Measurements from ENCODE around the gene WSCD1.

The WSCD1 gene

DNA sequence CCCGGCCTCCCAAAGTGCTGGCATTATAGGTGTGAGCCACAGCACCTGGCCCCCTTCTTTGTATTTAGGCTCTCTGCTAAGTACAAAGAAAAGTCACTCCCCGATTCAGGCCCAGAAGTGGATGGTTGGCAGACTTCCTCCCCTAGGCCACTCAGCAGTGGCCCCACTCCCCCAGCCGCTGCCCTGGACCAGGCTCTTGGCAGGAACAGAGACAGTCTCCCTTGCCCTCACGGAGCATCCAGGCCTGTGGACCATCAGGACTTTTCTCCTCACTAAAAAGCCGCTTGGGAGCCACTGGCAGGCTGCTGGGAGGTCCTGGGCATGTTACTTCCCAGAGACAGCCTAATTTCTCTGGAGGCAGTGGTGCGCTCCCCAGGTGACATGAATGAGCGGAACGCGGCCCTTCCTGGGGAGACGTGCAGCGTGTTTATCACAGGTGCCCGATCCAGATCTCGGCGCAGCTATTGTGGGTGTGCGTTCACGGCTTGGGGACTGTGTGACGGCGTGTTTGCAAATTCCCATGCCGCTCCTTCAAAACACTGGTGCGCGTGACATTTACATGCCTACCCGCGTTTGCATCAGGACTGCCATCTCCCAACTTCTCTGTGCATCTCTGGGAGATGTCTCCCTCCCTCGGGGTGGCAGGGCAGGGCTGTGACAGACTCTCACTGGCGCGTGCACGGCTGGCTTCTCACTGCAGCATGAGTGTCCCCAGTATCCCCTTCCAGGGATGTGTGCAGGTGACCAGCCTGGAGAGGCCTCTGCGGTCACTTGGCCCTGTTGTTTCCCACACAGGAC, 16.6 kb downstream of the WSCD1 start:
- no peak for DNase-seq (ENCODE audit: low read depth)

DNA sequence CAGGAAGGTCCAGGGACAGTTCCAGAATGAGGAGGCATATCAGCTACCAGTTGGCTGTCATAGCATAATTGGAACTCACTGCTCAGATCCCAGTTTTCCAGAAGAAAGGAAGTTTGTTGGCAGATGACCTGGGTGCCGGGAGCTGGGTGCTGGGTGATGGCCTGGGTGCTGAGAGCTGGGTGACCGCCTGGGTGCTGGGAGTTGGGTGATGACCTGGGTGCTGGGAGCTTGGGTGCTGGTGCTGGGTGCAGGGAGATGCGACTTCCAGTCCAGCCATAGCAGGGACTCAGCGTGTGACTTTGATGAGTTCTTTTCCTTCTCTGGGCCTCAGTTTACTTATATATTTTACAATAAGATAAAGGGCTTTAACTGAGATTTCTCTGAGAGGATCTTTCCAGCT, 18.0 kb downstream of the WSCD1 start:
- DNase-seq (ENCODE audit: low read depth), result no peak

DNA sequence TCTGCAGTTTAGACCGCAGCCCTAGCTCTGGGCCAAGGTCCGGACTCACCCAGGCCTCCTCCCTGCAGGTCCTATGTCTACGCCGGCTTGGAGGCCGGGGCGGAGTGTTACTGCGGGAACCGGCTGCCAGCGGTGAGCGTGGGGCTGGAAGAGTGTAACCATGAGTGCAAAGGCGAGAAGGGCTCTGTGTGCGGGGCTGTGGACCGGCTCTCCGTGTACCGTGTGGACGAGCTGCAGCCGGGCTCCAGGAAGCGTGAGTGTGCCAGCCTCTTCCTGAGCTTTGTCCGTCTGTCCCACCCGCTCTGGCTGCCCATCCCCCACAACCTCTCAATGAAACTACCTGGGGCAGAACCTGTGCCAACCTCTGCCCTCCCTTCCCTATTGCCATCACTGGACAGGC, 20.1 kb downstream of the WSCD1 start:
- no peak for DNase-seq (ENCODE audit: low read depth)

DNA sequence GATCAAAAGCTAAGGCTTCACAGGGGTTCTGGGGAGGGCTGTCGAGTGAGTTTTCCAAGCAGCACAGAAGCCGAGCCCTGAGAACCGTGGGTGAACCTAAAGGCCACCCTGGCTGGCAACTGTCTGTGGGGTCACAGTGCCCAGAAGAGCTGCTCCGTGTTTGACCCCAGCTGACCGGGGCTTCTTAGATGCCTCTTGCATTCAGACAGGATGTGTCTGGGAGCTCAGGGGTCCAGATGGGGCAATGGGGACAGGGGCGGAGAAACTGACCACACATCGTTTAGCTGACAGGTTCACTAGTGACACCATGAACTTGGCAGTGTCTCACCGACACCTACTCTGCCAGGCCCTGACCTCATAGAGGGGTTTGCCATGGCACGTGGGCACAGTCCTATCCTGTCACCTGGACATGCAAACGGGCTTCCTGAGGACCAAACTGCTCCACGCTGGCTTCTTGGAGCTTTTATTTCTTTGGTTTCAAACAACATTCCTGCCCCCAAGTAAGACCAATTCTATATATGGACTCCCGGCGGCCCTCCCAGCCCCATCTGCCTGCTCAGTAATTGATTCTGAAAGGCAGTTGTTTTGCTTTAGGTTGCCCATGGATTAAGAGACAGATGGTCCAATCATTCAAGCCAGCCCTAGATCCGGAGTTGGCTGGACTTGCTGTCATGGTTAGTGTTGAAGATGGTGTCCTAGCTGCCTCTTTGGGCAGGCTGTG, 22.2 kb downstream of the WSCD1 start:
- DNase-seq (ENCODE audit: low read depth), result no peak

DNA sequence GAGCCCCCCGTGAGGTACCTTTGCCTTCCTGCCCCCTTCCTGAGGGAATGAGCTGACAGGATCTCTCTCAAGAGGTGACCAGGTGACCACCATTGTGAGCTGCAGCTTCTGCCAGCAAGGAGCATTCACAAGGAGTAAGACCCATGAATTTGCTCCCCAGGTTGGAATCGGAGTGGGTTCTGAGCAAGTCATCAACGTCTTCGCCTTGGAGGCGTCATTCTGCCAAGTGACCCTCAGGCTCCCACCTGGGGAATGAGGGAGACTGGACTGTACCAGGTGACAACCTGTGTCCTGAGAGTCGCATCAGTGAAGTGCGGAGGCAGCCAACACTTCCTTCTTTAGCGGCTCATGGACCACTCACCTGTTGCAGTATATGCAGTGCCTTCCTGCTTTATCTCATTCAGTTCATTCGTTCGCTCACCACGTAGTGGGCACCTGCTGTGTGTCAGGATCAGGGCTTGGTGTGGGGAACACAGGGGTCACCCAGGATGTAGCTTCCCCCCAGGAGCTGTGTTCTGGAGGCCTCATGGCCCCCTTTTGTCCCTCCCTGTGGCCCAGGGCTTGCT, 22.8 kb downstream of the WSCD1 start:
- DNase-seq (ENCODE audit: low read depth), result no peak

DNA sequence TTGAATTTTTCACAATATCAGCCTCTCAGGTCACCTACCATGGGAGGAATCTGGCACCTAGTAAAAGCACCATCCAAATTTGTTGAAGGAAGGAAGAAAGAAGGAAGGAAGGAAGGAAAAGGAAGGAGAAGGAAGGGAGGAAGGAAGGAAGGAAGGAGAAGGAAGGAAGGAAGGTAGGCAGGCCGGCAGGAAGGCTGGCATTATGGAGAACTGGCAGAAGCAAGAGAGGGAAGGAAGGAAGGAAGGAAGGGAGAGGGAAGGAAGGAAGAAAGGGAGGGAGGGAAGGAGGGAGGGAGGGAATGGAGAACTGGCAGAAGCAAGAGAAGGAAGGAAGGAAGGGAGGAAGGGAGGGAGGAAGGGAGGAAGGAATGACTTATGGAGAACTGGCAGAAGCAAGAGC, 24.3 kb downstream of the WSCD1 start:
- DNase-seq (ENCODE audit: low read depth), result no peak

DNA sequence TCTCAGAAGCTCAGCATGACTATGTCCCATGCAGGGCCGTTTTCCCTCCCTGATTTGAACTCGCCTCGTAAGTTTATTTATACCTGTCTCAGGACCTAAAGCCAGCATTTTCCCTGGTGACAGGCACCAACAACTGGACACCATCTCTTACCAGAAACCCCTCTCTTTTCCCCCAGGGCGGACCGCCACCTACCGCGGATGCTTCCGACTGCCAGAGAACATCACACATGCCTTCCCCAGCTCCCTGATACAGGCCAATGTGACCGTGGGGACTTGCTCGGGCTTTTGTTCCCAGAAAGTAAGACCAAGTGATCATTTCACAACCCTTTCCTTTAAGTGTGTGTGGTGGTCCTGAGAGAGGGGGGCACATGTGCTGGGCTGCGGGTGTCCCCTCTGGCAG, 24.7 kb downstream of the WSCD1 start:
- DNase-seq (ENCODE audit: low read depth), result no peak

DNA sequence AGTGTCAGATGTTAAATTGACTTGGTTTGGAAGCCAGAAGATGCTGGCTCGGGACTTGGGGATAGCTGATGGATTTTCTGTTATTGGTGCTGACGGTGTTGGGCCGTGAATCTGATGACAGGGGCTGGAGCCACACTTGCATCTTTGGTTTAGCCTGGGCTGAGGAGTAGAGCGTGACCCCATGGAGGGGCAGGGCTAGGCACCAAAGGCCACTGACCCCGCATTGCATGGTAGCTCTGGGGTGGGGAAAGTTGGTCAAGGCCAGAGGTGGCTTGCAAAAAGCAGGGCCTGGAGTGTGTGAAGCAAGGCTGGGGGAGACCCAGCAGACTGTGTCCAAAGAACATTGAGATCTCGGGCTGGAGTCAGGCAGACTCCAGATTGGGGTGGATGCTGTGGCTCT, 25.3 kb downstream of the WSCD1 start:
- no peak for DNase-seq (ENCODE audit: low read depth)

DNA sequence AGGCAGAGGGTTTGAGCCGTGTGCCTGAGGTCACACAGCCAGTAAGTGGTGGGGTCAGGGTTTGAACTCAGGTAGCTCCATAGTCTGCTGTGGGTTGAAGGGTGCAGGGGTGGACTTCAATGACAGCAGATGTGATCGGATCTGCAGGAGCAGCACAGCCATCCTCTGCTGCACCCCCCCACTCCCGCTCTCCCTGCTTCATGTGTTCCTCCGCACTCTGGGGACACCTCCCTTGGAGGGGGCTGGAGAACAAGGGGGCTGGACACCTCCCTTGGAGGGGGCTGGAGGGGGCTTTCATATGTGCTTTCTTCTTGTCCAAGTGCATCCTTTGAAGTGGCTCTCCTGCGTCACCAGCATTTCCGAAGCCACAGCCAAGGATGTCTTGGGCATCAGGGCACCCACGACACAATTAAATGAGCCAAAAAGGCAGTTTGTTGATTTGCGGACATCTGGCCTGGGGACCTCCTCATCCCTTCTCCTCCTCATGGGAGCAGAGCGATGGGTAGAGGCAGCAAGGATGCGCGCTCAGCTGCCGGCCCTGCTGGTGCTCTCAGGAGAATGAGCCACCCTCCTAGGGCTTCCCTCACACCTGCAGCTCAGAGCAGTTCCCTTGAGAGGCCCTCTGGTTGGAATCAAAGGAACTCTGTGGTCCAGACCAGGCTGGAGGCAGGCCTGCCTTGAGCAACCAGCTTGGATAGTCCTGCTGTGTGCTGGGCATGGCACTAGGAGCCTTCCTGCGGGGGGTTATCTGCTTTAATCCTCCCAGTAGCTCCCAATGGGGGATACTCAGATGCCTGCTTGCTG, 26.2 kb downstream of the WSCD1 start:
- DNase-seq (ENCODE audit: low read depth), result no peak

DNA sequence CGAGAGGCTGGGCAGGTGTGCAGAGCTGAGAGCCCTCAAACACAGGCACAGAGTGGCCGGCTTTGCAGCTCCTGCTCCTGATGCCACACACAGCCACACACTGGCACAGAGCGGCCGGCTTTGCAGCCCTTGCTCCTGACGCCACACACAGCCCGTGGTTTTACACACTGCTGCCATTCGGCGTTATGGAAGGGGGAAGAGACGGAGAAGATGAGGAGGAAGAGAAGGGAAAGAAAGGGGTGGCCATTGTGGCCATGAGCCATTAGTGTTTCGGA, 26.8 kb downstream of the WSCD1 start:
- DNase-seq (ENCODE audit: low read depth), result no peak

DNA sequence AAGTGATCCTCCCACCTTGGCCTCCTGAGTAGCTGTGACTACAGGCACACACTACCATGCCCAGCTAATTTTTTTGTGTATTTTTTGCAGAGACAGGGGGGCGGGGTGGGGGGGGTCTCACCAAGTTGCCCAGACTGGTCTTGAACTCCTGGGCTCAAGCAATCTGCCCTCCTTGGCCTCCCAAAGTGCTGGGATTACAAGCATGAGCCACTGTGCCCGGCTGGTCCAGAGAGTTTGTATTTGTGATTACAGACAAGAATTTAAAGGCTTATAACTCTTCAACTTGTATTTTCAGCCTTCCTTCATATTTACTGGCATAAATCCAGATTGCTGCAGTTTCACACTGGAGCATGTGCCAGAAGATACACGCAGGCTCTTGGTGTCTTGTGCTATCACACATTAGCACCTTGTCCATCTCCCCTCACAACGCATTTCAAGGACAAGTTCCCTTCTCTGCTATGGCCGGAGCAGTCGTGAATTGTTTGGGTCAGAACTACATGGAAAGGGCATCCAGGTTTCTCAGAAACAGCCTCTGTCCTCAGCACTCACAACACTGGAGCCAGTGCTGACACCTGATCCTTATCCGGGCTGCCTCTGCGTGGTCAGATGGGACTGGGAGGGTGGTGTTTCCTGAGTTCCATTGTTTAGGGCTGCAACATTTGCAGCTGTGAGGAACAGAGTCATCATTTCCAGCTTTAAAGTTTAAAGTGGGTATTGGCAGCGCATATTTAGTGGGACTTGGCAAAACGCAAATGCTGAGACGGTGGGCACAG, 28.1 kb downstream of the WSCD1 start:
- DNase-seq (ENCODE audit: low read depth), result no peak

DNA sequence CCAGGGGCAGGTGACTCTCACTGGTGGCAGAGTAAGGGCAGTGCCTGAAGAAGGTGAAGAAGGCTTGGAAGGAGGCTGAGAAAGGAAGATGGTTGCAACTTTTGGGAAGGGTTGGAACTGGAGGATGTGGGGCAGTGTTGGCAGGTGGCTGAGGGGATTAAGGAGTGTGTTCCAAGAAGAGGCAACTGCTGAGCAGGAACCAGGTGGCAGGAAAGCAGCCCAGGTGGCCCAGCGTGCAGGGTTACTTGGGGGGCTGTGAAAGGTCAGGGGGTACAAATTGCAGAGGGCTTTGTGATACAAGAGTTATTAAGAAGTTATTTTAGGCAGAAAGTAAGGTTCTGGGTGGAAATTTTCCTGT, 28.6 kb downstream of the WSCD1 start:
- DNase-seq (ENCODE audit: low read depth), result no peak

DNA sequence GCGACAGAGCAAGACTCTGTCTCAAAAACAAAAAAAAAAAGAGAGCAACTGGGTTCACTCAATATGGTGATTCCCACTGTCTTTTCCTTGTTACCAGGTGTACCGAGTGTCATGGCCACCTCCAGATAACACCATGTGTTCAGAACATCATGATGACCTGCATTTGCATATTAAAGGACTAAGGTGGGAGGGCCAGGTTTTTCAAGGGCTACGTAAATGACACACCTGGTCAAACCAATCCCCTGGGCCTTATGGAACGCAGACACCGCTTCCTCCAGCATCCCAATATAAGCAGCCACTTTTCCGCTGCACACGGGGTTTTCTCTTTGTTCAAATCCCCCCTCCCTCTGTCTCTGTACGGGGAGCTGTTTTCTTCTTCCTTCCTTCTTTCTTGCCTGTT, 29.3 kb downstream of the WSCD1 start:
- no peak for DNase-seq (ENCODE audit: low read depth)

DNA sequence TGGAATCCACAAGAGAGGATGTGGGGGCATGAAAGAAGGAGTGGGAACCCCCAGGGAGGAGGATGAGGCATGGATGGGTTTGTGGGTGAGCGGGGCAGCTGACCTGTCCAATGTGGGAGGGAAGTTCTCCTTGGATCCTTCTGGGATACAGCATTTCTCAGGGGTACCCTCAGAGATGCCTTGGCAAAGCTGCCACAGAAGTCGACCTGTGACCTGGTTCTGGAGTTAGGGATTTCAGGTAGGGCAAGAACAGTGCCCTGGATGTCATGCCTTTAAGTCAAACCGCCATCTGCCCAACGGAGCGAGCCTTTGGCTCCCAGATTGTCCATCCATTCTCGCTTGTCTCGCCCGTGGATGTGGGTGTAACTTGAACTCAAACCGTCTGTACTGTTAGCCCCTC, 30.0 kb downstream of the WSCD1 start:
- no peak for DNase-seq (ENCODE audit: low read depth)

DNA sequence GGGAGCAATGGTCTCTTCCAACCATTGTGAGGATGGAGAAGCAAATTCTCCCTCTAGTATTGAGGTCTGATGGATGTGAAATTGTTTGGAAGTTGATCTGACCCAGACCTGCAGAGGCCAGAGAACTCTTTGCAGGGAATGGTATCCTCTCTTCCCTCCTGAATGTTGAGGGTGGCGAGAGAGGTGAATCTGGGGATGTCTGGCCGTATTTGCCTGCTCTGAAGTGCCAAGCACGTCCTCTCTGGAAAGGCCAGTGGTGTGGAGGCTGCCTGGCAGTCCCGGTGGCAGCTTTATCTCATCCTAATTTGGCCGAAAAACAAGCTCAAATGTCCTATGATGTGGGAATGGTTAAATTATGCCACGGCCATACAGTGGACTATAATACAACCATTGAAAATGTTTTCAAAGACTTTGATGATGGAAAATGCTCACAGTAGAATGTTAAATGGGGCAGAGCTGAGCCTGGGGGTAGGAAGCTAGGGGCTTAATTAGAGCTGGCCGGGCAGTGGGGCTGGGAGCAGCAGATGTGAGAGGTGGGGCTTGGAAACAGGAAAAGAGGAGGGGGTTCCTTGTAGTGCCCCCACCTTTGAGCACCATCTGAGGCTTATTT, 30.8 kb downstream of the WSCD1 start:
- no peak for DNase-seq (ENCODE audit: low read depth)

DNA sequence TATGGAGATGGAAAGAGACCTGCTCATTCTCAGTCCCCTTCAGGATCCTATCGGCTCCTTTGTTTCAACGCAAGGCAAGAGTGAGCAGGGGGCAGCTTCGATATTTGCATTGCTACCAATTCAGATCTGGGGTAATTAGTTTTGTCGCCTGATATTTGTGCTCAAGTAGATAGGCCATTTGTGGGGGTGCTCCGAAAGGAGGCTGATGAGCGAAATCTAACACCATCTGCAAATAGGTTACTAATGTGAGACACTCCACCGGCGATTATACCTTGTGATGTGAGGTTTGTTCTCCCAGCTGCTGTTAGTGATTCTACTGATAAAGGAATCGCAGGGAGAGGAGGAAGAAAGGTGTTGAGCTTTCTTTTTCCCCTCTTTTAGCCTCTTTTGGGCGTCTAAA, 31.5 kb downstream of the WSCD1 start:
- DNase-seq (ENCODE audit: low read depth), result no peak

DNA sequence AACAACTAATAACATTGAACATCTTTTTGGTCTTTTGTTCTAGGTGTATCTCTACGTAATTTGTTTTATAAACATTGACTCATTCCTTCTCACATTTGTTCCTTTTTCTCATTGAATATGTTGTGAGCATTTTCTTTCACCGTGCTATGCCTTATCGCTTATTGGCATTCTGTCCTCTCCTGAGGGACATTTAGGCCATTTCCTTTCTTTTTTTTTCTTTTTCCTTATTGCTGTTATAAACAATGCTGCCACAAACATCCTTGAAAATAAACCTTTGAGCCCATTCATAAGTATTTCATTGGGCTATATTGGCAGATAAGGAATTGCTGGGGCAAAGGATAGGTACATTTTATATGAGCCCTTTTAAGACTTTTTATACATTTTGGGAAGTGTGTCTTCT, 32.4 kb downstream of the WSCD1 start:
- DNase-seq (ENCODE audit: low read depth), result no peak

DNA sequence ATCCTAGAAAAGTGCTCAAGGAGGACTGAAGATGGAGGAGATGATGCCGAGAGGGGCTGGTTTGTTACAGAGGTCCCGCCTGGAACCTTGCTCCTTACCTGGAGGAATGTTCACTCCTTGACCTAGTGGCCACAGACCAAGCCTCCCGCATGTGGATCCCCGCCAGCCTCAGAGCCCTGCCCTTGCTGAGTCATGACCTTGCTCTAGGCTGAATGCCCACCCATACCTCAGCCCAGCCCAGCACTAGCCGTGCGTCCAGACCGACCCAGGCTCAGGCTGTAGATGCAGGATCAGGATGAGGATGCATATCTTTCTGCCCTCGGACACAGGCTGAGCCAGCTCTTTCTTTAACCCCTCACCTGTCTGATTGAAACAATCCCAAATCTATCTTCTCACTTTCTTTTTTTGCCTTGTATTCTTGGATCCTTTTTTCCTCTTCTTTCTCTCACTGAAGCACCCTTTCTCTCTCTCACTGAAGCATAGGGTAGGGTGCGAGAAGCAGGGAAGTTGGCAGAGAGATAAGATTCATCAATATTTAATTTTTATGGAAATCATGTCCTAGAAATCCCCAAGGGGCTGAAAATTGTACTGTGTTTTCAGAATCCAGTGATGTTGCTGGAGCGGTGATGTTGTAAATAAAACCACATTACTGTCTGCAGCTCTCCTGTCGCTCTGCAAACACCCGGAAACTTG, 34.9 kb downstream of the WSCD1 start:
- DNase-seq (ENCODE audit: low read depth), result no peak

DNA sequence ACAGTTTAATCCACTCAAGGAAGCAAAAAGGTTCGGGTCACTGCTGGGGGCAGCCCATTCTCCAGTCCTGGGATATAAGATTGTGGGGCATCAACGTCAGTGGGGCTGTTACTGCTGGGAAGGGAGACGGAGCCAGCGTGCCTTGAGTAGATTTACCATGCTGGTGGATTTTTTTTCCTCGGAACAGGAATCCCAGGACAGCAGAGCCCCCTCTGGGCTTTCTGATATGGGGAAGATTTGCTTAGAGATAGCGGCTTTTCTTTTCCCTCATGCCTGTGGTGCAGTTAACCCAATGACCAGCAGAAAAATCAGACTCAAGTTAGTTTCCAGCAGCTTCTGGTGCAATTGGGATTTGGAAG, 35.4 kb downstream of the WSCD1 start:
- DNase-seq (ENCODE audit: low read depth), result no peak

DNA sequence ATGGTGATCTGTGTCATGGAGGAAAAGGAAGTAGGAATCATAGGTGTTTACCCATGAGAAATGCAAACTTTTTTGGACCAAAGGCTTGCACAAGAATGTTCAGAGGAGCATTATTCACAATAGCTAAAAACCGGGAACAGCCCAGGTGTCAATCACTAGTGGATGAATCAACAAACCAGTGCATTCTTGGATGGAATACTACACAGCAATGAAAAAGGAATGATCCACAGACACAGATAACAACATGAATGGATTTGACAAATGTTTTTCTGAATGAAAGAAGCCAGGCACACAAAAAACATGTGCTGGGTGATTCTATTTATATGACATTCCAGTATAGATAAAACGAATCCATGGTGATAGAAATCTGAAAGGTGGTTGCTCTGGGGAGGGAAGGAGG, 36.0 kb downstream of the WSCD1 start:
- no peak for DNase-seq (ENCODE audit: low read depth)

DNA sequence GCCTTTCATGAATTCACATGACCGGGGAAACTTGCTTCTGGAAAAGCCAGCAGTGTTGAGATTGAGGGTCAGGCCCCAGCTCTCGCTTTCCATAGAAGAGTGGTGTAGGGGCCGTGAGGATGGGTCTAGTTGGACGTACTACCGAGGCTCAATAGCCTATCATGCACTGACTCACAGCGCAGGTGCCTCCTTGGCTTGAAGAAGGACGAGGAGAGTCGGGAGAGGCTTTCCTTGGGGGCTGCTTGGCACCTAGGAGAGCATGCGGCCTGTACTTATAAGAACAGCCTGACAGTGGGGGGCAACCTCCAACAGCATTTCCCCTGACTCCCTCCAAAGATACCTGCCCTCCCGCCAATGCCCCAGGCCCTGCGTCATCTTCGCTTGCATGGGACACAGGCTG, 37.6 kb downstream of the WSCD1 start:
- DNase-seq (ENCODE audit: low read depth), result no peak

All from stimulated activated CD8-positive, alpha-beta memory T cell treated with anti-CD3 and anti-CD28 coated beads, Interleukin-15, amount 100 ng/mL, for 1 hour (primary cell).